ENCODE data around the gene OSBPL5.

OSBPL5 gene

GRCh38 chr11:3049430-3050243 is 115.5 kb downstream of the OSBPL5 start:
- peak; percentile 71 for DNase-seq

DNA sequence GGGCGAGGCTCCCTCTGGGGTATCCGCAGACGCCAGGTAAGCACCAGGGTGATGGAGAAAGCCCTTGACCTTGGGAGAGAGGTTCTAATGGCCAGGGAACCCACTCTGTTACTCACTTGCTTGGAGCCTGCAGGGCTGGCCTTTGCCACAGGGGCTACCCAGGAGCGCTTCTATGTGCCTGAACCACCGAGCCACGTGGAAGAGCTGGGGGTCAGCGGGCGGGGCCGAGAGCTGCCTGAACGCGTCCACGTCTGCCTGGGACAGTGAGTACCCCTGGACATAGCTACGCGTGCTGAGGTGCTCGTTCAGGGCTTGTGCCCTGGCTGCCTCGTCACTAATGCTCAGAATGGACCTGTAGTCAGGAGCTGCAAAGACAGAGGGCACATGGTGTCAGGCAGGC is 117.5 kb downstream of the OSBPL5 start:
- no peak for DNase-seq

DNA sequence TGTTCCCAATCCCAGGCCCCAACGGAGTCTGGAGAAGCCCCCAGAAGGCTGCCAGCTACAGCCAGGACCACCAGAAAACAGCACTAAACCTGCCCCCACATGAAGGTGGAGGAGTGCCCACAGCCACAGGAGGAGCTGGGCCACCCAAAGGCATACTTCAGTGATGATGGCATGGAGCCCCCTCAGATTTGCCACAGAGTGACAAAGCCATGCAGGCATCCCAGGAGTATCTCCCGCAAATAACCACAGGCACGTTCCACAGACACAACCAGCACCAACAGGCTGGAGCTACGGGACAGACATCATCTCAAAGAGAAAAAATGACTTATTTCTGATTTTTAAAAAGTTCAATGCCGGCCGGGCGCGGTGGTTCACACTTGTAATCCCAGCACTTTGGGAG is 118.5 kb downstream of the OSBPL5 start:
- DNase-seq, result no peak

- DNase-seq, result no peak
Measured at GRCh38 chr11:3046190-3046589, 118.9 kb downstream of the OSBPL5 start.

DNA sequence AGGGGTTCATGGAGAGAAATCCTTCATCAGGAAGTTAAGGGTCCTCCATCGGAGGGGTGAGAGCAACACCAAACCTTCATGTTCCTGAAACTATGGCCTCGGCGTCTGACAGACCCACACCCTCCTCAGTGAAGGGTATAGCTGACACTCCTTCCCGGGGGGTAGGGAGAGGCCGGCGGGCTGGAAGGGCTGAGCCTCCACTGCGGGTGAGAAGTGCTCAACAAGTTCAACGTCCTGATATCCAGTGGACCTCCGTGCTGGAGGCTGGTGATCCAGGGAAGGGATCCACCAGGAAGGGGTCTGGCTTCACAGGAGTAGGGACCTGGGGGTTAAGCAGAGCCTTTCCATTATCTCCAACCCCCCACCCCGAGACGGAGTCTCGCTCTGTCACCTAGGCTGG is 120.2 kb downstream of the OSBPL5 start:
- DNase-seq, result no peak

DNA sequence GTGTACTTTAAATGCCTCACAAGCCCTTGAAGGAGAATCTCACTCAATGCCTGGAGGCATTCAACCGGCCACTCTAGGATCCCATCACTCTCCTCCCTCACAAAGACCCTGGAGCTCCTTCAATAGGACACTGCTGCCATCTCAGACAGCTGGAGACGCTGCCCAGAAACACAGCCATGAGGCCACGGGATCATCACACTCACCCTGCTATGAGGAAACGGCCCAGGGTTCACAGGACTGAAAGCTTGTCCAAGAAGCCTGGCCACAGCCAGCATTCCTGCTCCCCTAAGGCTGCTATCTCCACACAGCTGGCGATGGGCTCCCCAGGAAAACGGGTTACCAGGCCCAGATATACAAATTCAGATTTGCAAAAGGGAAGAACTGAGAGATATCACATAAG is 121.1 kb downstream of the OSBPL5 start:
- DNase-seq, result no peak

DNA sequence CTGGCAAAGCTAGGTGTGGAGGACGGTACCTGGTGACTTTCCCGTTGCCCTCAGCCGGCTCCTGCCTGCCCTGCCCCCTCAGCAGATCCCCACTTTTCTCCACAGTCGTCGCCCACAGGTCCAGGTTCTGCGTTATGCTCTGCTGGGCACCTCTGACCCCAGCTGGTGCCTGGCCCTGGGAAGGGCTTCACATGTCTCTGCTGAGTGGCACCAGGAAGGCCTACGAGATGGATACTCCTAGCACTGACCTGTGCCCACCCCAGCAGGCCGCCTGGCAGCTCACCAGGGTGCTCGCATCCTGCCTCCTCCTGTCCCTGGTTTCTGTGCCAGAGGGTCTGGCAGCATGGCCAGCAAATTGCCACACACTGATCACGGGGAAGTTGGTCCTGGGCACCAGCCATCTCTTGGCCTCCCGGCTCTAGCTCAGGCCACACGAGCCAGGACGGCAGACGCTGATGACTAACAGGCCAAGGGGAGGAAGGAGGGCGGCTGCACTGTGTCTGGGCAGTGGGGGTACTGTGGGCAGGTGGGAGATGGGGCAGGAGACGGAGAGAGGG is 121.7 kb downstream of the OSBPL5 start:
- no peak for DNase-seq

GRCh38 chr11:3042496-3043314 is 122.4 kb downstream of the OSBPL5 start:
- peak; percentile 51 for DNase-seq

GRCh38 chr11:3041699-3042441 is 123.2 kb downstream of the OSBPL5 start:
- DNase-seq, result no peak

- DNase-seq, result no peak
Measured at GRCh38 chr11:3040881-3041280, 124.2 kb downstream of the OSBPL5 start.

DNA sequence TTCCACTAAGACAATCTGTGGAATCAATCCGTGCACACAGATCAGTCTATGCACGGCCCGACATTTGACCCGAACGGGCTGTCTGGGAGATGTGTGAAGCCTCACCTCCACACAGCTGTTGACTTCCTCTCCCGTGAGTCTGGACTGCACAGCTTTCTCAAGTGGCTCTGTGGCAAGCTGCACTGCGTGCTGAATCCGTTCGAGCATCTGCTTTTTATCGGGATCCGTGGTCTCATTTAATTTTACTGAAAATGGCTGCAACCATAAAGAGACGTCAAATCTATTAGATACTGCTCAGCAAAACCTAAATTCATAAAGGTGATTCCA is 127.2 kb downstream of the OSBPL5 start:
- DNase-seq, result no peak

Data from femur (tissue), 1 donor.